Activated T-cell treated with anti-CD3 and anti-CD28 coated beads, Interleukin-2, amount 50 U/mL, for 24 hours (primary cell): ENCODE data around the gene CCNY.

Experiments used
- DNase-seq: peaks from one replicate; pipeline ENCODE4 v3.0.0-alpha.2; 2020
- H3K27ac Mint-ChIP-seq: 2 replicates; pipeline ENCODE4 v1.8.0; 2020; ENCODE audit warnings: mild to moderate bottlenecking, mixed read lengths
- H3K27me3 Mint-ChIP-seq: 2 replicates; pipeline ENCODE4 v1.8.0; 2020; ENCODE audit warnings: mixed read lengths
- H3K36me3 Mint-ChIP-seq: 2 replicates; pipeline ENCODE4 v1.8.0; 2020; ENCODE audit warnings: low read depth, mixed read lengths
- H3K4me1 Mint-ChIP-seq: 2 replicates; pipeline ENCODE4 v1.8.0; 2020; ENCODE audit warnings: low read depth, mixed read lengths
- H3K4me3 Mint-ChIP-seq: 2 replicates; pipeline ENCODE4 v1.8.0; 2020; ENCODE audit warnings: mild to moderate bottlenecking, moderate library complexity, mixed read lengths
- H3K9me3 Mint-ChIP-seq: 2 replicates; pipeline ENCODE4 v1.8.0; 2020; ENCODE audit warnings: mixed read lengths

The CCNY gene

DNA sequence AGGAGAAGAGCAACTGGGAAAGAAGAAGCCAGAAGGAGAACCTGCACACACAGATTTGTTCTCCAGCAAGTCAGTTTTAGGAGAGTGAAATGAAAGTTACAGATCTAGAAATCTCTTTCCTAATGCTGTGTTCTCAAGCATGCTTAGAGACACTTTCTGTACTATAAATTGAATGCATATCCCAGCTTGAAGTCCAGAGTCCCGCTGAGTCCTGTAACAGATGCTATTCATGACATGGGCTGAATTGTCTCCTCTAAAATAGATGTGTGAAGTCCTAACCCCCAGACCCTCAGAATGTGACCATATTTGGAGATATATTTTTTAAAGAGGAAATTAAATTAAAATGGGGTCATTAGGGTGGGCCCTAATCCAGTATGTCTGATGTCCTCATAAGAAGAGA lies 222.0 kb downstream of the CCNY start:
- no peak overlapping the region for H3K4me3 Mint-ChIP-seq
- H3K27me3 Mint-ChIP-seq: no peaks in the 10 kb centered on the region
- H3K27ac Mint-ChIP-seq: no peak overlapping the region

DNA sequence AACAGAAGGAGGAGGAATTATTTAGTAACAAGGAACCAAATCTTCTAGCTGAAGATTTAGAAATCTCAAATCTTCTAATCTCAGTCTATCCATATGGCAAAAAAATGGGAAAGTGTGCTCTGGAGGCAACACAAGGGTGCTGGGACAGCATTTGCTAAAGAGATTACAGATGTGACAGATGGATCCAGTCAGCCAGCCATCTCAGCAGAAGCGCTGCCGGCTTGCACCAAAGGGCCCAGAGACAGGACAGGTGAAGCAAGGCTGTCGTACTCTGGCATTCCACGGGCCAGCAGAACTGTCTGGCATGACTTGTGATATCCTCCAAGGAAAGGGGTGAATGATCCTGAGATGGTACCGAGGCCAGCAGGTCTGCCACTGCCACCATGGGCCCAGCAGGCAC lies 223.1 kb downstream of the CCNY start:
- Mint-ChIP-seq H3K4me3 (no peak overlapping the region), H3K27ac (no peak overlapping the region), H3K36me3 (peaks cover 54% of the 10 kb centered on the region), H3K27me3 (no peaks in the 10 kb centered on the region), H3K9me3 (no peaks in the 10 kb centered on the region), H3K4me1 (peaks cover 1% of the 10 kb centered on the region)
- no peak for DNase-seq

More for the DNA sequence above, 222.0 kb downstream of the CCNY start:
- DNase-seq: no peak
- H3K36me3 Mint-ChIP-seq: peaks cover 62% of the 10 kb centered on the region
- no peaks in the 10 kb centered on the region for H3K4me1 Mint-ChIP-seq
- H3K9me3 Mint-ChIP-seq: no peaks in the 10 kb centered on the region

DNA sequence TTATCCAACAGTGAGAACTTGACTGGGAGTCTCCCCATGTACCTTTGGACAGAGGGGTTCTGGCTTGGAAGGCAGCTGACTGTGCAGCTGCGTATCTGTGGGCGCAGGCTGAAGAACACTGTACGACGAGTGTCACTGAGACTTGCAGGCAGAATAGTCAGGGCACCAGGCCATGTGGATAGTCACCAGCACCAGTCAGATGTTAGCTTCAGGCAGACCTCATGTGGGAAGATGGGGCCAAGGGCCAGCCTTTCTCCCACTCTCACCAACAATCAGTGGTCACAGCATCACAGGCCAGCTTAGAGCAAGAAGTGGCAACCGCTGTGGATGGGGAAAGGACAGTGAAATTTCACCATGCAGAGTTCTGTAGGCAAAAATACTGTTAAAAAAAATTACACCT lies 225.4 kb downstream of the CCNY start:
- H3K4me3 Mint-ChIP-seq: no peak overlapping the region
- no peak for DNase-seq
- peaks cover 1% of the 10 kb centered on the region for H3K4me1 Mint-ChIP-seq
- H3K27me3 Mint-ChIP-seq: no peaks in the 10 kb centered on the region
- peak overlapping the region; percentile 3 for H3K27ac Mint-ChIP-seq
- H3K9me3 Mint-ChIP-seq: no peaks in the 10 kb centered on the region
- H3K36me3 Mint-ChIP-seq: peaks cover 52% of the 10 kb centered on the region

DNA sequence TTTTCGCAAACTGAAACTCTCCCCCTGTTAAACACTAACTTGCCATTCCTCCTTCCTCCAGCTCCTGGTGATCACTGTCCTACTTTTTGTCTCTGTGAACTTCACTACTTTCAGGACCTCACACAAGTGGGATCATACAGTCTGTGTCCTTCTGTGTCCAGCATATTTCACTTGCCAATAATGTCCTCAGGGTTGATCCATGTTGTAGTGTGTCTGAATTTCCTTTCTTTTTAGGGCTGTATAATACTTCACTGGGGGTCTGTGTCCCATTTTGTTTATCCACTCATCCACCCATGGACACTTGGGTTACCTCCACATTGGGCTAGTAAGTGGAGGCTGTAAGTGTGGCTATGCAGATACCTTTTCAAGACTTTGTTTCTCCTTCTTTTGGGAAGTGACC lies 226.1 kb downstream of the CCNY start:
- Mint-ChIP-seq H3K27ac (no peak overlapping the region), H3K4me3 (no peak overlapping the region), H3K36me3 (peaks cover 56% of the 10 kb centered on the region), H3K27me3 (no peaks in the 10 kb centered on the region), H3K9me3 (no peaks in the 10 kb centered on the region), H3K4me1 (peaks cover 1% of the 10 kb centered on the region)
- no peak for DNase-seq

DNA sequence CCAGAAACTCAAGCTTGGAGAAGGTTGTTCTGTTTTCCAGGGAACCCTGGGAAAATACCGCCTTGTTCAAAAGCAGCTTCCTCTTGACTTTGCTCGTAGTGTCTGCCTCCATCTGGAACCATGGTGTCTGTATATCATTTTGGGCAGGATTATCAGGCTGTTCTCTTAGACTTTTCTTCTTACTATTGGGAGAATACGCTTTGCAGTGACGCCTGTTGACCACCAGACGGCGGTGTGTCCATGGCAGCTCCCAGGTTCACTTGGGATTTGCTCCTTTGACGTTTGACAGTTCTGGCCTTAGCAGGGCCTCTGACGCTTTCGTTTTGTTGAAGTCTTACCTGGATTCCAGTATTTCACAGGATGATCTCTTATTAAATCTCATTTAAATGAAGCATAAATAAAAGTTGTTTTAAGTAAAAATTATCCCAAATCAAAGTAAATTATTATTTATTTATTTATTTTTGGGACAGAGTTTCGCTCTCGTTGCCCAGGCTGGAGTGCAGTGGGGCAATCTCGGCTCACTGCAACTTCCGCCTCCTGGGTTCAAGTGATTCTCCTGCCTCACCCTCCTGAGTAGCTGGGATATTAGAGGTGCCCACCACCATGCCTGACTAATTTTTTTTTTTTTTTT lies 227.1 kb downstream of the CCNY start:
- Mint-ChIP-seq H3K4me1 (peaks cover 1% of the 10 kb centered on the region), H3K36me3 (peaks cover 57% of the 10 kb centered on the region), H3K27me3 (no peaks in the 10 kb centered on the region), H3K9me3 (no peaks in the 10 kb centered on the region), H3K27ac (no peak overlapping the region), H3K4me3 (no peak overlapping the region)
- DNase-seq: peak; percentile 58

DNA sequence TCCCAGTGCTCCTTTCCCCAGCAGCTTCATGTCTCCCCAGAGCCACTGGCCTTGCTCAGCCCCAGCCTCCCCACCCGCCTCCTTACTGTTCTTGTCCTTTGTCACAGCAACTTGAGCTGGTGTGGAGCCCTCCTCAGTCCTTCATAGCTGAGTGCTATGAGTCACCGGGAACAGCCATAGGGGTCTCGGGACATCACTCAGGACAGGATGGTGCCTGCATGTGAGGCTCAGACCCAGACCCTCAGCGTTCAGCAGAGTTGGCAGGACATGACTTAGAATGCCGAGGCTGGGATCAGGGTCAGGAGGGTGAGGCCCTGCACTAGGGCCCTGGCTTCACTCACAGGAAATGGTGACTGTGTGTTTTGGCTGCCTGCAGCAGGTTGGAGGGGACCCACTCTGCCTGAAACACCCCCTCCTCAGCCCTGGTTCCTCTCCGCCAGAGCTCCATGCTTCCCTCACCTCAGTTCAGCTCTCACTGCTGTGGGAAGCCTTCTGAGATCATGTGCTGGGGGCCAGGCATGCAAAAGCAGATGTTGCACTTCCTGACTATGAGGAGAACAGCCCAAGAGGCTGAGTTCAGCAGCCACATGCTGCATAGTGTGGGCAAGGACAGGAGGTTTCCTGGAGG lies 228.1 kb downstream of the CCNY start:
- H3K4me1 Mint-ChIP-seq: peaks cover 1% of the 10 kb centered on the region
- no peaks in the 10 kb centered on the region for H3K9me3 Mint-ChIP-seq
- peaks cover 59% of the 10 kb centered on the region for H3K36me3 Mint-ChIP-seq
- no peak for DNase-seq
- no peaks in the 10 kb centered on the region for H3K27me3 Mint-ChIP-seq
- no peak overlapping the region for H3K27ac Mint-ChIP-seq
- H3K4me3 Mint-ChIP-seq: no peak overlapping the region

DNA sequence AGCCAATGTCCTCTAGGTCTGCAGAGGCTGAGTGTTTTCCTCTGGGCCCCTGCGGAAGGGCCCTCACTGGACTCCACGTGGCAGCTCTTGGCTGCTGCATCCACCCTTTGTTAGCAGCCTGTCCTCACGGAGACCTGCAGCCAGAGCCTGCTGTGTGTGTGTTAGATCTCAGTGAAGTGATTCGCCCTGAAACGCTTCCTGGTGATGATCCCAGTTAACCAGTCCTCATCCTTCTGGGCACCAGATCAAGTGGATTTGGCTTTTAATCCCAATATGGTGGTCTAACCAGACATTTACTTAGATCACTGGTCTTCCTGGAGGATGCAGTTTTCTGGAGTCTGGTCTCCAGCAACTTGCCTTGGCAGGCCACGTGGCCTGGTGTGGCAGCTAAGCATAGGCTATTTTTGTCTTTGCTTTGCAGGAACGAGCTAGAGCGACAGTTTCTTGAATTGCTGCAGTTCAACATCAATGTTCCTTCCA lies 229.3 kb downstream of the CCNY start:
- Mint-ChIP-seq H3K27me3 (no peaks in the 10 kb centered on the region), H3K4me3 (no peak overlapping the region), H3K4me1 (peaks cover 1% of the 10 kb centered on the region), H3K27ac (no peak overlapping the region), H3K36me3 (peaks cover 64% of the 10 kb centered on the region), H3K9me3 (no peaks in the 10 kb centered on the region)
- no peak for DNase-seq

DNA sequence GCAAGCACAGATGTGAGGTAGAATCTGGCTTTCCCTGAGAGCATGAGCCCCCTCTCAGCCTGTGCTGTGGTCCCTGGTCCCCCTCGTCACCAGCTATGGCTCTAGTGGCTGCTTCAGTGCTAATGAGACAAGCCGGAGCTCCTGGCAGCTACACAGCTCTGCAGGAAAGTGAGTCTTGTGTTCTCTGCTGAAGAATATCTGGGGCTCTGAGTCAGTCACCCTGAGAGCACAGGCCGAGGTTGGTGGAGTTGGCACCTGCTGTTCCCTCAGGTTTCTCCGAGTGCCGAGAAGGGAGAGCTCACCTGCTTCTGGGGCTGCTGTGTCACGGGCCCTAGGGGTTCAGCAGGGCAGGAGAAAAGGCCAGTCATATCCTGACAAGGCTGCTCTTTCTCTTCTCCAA lies 231.6 kb downstream of the CCNY start:
- no peak for DNase-seq
- peaks cover 1% of the 10 kb centered on the region for H3K4me1 Mint-ChIP-seq
- no peak overlapping the region for H3K27ac Mint-ChIP-seq
- H3K9me3 Mint-ChIP-seq: no peaks in the 10 kb centered on the region
- H3K27me3 Mint-ChIP-seq: no peaks in the 10 kb centered on the region
- peaks cover 70% of the 10 kb centered on the region for H3K36me3 Mint-ChIP-seq
- no peak overlapping the region for H3K4me3 Mint-ChIP-seq

DNA sequence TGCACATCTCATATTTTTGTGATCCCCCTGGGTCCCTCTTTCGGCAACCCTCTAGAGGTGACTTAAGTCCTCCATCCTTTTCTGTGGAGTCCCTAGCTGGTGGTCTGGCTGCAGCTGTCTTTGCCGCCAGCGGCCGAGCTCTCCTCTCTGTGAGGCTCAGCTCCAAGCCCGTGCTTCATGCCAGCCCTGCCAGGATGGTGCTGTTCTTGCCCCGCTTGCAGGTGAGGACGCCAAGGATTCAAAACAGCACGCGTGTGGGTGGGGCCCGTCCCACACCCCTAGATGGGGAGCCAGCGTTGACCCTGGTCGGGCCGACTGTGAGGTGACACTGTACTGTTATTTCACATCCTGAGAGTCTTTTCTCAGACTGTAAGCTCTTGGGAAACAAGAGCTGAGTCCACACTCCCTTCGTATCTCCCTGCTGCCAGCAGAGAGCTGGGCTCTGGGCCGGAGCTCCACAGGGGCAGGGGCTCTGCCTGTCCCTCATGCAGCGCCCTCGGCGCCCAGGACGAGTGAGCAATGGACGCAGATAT lies 232.2 kb downstream of the CCNY start:
- Mint-ChIP-seq H3K4me1 (no peaks in the 10 kb centered on the region), H3K36me3 (peaks cover 73% of the 10 kb centered on the region), H3K27ac (no peak overlapping the region)

DNA sequence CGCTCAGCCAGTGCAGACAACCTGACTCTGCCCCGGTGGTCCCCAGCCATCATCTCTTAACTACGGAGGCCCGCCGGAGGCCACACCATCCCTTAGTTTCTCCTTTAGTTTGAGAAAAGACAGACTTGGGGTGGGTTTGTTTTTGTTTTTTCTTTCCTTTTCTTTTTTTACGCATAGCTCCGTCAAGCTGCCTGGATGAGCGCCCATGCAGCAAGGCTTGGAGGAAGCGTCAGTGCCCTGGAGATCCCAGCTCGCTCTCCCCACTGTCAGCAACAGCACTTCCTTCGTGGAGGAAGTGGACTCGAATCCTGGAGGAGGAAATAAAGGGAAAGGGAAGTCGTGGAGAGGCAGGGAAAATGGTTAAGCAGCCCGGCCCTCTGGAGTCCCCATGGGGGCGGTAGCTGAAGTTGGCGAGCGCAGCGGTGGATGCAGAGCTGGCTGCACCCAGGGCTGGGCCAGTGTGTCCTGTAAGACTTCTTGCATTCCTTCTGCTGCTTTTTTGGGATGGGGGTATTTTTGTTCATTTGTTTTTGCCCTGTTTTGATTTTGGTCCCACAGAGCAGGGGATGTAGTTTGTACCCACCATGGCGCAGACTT lies 232.9 kb downstream of the CCNY start:
- Mint-ChIP-seq H3K36me3 (peaks cover 79% of the 10 kb centered on the region), H3K9me3 (no peaks in the 10 kb centered on the region), H3K4me3 (no peak overlapping the region), H3K27ac (no peak overlapping the region), H3K4me1 (no peaks in the 10 kb centered on the region), H3K27me3 (no peaks in the 10 kb centered on the region)
- DNase-seq: no peak

More for the DNA sequence above, 232.2 kb downstream of the CCNY start:
- Mint-ChIP-seq H3K4me3 (no peak overlapping the region), H3K27me3 (no peaks in the 10 kb centered on the region), H3K9me3 (no peaks in the 10 kb centered on the region)
- DNase-seq: no peak

DNA sequence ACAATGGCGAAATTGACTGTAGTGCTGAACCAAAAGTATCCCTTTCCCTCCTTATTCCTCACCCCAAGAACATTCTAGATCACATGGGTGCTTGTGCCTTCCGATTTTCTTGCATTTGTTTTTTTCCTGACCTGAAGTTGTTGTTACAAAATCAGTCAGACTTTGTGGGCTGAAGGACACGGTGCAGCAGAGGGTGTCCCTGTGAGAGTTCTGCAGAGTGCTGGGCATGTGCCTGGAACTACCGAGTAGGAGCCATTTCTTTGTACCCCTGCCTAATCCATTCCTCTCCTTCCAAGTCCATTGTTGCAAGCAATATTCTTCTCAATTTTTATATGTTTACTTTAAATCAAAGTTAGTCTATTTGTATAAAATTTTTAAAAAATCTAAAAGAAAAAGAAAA lies 233.5 kb downstream of the CCNY start:
- no peak overlapping the region for H3K4me3 Mint-ChIP-seq

DNA sequence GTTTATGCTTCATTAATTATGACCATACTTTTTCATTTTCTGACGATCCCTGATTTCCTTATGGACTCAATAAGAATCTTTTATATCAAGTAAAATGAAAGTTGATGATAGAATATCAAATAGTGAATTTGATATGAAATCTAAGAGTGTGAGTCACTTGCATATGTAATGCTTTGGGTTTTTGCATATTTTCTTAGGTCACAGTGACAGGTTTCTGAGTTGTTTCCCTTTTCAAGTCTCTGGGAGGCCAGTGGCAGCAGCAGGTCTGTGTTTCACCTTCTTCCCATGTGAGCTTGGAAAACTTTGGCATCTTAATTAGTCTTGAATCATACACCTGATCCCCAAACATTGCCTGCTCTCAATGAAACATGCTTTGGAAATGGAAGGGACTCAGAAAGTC lies 234.1 kb downstream of the CCNY start:
- H3K36me3 Mint-ChIP-seq: peaks cover 88% of the 10 kb centered on the region
- no peak for DNase-seq
- no peaks in the 10 kb centered on the region for H3K4me1 Mint-ChIP-seq
- peaks cover 2% of the 10 kb centered on the region for H3K9me3 Mint-ChIP-seq
- H3K27ac Mint-ChIP-seq: no peak overlapping the region
- no peaks in the 10 kb centered on the region for H3K27me3 Mint-ChIP-seq
- no peak overlapping the region for H3K4me3 Mint-ChIP-seq

More for the DNA sequence above, 233.5 kb downstream of the CCNY start:
- no peak overlapping the region for H3K27ac Mint-ChIP-seq
- no peaks in the 10 kb centered on the region for H3K27me3 Mint-ChIP-seq
- no peak for DNase-seq
- peaks cover 86% of the 10 kb centered on the region for H3K36me3 Mint-ChIP-seq
- H3K4me1 Mint-ChIP-seq: no peaks in the 10 kb centered on the region
- H3K9me3 Mint-ChIP-seq: no peaks in the 10 kb centered on the region

DNA sequence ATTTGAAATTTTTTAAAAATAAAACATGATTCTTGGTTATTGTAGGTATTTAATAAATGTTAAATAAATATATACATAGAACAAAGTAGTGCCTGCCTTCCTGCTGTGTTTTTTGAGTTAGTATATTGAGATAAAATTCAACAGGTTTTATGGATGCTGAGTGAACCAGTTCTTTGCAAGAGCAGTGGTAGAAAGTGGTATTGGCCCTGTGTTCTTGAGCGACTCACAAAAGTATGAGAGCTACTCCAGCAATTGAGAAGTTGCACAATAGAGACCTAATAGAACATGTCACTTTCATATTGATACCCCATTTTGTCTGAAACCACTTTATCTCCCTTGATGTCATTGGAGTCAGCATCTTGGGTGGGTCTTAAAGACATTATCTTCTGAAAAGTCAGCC lies 236.3 kb downstream of the CCNY start:
- H3K27ac Mint-ChIP-seq: no peak overlapping the region
- H3K4me1 Mint-ChIP-seq: no peaks in the 10 kb centered on the region
- H3K9me3 Mint-ChIP-seq: peaks cover 5% of the 10 kb centered on the region
- no peak for DNase-seq
- H3K4me3 Mint-ChIP-seq: no peak overlapping the region
- peaks cover 73% of the 10 kb centered on the region for H3K36me3 Mint-ChIP-seq
- H3K27me3 Mint-ChIP-seq: no peaks in the 10 kb centered on the region

DNA sequence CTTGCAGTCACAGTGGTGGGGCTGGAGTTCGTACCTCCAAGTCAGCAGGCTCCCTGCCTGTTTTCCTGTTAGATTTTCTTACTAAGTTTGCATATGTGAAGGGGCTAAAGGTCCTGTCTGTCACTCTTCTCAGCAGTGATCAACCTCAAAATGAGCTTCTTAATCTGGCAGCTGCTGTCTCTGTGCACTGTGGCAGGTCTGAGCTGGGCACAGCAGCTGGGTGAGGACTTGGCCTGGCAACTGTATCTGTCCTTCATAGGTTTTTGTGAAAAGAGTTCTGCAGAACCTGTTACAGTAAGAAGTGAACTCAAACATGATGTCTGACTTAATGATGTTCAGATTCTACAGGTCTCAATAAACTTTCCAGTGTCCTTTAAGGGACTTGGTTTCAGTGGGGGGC lies 237.5 kb downstream of the CCNY start:
- Mint-ChIP-seq H3K27me3 (no peaks in the 10 kb centered on the region), H3K36me3 (peaks cover 62% of the 10 kb centered on the region), H3K9me3 (peaks cover 8% of the 10 kb centered on the region), H3K4me1 (no peaks in the 10 kb centered on the region), H3K4me3 (no peak overlapping the region), H3K27ac (no peak overlapping the region)
- DNase-seq: no peak

DNA sequence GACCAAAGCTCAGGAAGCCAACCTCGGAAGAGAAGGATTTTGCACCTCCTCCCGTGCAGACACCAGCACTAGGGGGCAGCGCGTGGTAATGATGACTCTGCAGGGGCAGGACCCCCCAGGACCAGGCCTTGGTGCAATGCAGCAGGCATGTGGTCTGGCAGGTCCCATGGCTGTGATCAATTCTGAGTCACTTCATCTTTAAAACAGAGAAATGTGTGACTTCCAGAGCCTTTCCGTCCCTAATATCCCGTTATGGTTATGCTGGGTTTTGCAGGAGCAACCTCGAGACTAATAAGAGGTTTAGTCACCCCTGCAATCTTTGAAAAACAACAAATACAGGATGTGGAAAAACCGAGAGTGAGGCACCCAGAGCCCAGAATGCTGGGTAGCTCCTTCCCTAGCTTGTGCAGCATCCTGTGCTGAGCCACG lies 238.6 kb downstream of the CCNY start:
- no peaks in the 10 kb centered on the region for H3K27me3 Mint-ChIP-seq
- H3K27ac Mint-ChIP-seq: no peak overlapping the region
- peaks cover 50% of the 10 kb centered on the region for H3K36me3 Mint-ChIP-seq
- H3K9me3 Mint-ChIP-seq: peaks cover 8% of the 10 kb centered on the region
- no peak for DNase-seq
- no peak overlapping the region for H3K4me3 Mint-ChIP-seq
- H3K4me1 Mint-ChIP-seq: no peaks in the 10 kb centered on the region
